Measurements from ENCODE around the gene PTTG1. TPM values are rescaled to one million over a fixed set of nuclear protein-coding genes. Genes with fewer than 3 reads are reported as not detected.

PTTG1 gene
- total and polyA plus RNA-seq, 2 experiments from 2014 or later = 394 to 620 TPM

- TF ChIP-seq EZH2phosphoT487 (IDR thresholded peaks at IDR 0.05; ENCODE audit: unreplicated experiment) = no peak
- TF ChIP-seq NANOG (IDR thresholded peaks at IDR 0.05; ENCODE audit: borderline replicate concordance) = no peak
These were observed 23.5 kb downstream of the PTTG1 start (continued) for GRCh38 chr5:160445132-160445531.

GRCh38 chr5:160445751-160446150, 24.1 kb downstream of the PTTG1 start:
- no peaks in the 10 kb centered on the region for H3K79me2 ChIP-seq (replicated peaks; ENCODE audit: insufficient read depth)
- H3K4me3 ChIP-seq = no peak overlapping the region
- no peaks in the 10 kb centered on the region for H3K36me3 ChIP-seq (ENCODE audit: insufficient read depth)
- 0 out of 2 replicates have a peak overlapping the region, but pooled peaks have one; percentile 47 for H2AFZ ChIP-seq
- H3K27me3 ChIP-seq (ENCODE audit: insufficient read depth) = no peaks in the 10 kb centered on the region
- ATAC-seq = no peak
- Mint-ChIP-seq H3K9me3 (no peaks in the 10 kb centered on the region; the same call in 1 of the 3 replicates), H3K4me1 (peaks cover 10% of the 10 kb centered on the region), H3K36me3 (ENCODE audit: low read depth) (no peaks in the 10 kb centered on the region), H3K4me3 (no peak overlapping the region), H3K27me3 (ENCODE audit: insufficient read depth, low read depth, poor library complexity) (no peaks in the 10 kb centered on the region), H3K27ac (no peak overlapping the region)
- TF ChIP-seq JUNB (IDR thresholded peaks at IDR 0.05; ENCODE audit: unreplicated experiment) = no peak
- no peaks in the 10 kb centered on the region for H3F3A ChIP-seq (replicated peaks; ENCODE audit: low read depth)
- peaks cover 4% of the 10 kb centered on the region; the same call in 1 of the 2 replicates for H3K4me1 ChIP-seq (ENCODE audit: insufficient read depth)
- H3K9me2 ChIP-seq (ENCODE audit: insufficient read depth) = no peaks in the 10 kb centered on the region; the same call in none of the 2 replicates
- no peak overlapping the region for H3K27ac ChIP-seq (ENCODE audit: low read depth)
- H3K4me2 ChIP-seq = no peak overlapping the region
- no peak for DNase-seq (ENCODE audit: low spot score)
- no peaks in the 10 kb centered on the region for H4K20me1 ChIP-seq (replicated peaks; ENCODE audit: insufficient read depth)

GRCh38 chr5:160448886-160449285, 27.2 kb downstream of the PTTG1 start:
- Histone ChIP-seq H3K27me3 (ENCODE audit: insufficient read depth) (no peaks in the 10 kb centered on the region), H3K4me1 (ENCODE audit: insufficient read depth) (peaks cover 2% of the 10 kb centered on the region; the same call in 1 of the 2 replicates), H3K9me2 (ENCODE audit: insufficient read depth) (no peaks in the 10 kb centered on the region; the same call in 1 of the 2 replicates), H3K27ac (ENCODE audit: low read depth) (no peak overlapping the region), H3K36me3 (ENCODE audit: insufficient read depth) (no peaks in the 10 kb centered on the region), H2AFZ (no peak overlapping the region), H4K20me1 (replicated peaks; ENCODE audit: insufficient read depth) (no peaks in the 10 kb centered on the region), H3K4me2 (no peak overlapping the region), H3K4me3 (no peak overlapping the region), H3K79me2 (replicated peaks; ENCODE audit: insufficient read depth) (no peaks in the 10 kb centered on the region), H3F3A (replicated peaks; ENCODE audit: low read depth) (no peaks in the 10 kb centered on the region)
- ATAC-seq = no peak
- Mint-ChIP-seq H3K4me1 (peaks cover 2% of the 10 kb centered on the region), H3K27me3 (ENCODE audit: insufficient read depth, low read depth, poor library complexity) (no peaks in the 10 kb centered on the region), H3K9me3 (no peaks in the 10 kb centered on the region; the same call in 1 of the 3 replicates), H3K4me3 (no peak overlapping the region), H3K36me3 (ENCODE audit: low read depth) (no peaks in the 10 kb centered on the region), H3K27ac (no peak overlapping the region)
- no peak for DNase-seq (ENCODE audit: low spot score)
- TF ChIP-seq, protein P1, sequence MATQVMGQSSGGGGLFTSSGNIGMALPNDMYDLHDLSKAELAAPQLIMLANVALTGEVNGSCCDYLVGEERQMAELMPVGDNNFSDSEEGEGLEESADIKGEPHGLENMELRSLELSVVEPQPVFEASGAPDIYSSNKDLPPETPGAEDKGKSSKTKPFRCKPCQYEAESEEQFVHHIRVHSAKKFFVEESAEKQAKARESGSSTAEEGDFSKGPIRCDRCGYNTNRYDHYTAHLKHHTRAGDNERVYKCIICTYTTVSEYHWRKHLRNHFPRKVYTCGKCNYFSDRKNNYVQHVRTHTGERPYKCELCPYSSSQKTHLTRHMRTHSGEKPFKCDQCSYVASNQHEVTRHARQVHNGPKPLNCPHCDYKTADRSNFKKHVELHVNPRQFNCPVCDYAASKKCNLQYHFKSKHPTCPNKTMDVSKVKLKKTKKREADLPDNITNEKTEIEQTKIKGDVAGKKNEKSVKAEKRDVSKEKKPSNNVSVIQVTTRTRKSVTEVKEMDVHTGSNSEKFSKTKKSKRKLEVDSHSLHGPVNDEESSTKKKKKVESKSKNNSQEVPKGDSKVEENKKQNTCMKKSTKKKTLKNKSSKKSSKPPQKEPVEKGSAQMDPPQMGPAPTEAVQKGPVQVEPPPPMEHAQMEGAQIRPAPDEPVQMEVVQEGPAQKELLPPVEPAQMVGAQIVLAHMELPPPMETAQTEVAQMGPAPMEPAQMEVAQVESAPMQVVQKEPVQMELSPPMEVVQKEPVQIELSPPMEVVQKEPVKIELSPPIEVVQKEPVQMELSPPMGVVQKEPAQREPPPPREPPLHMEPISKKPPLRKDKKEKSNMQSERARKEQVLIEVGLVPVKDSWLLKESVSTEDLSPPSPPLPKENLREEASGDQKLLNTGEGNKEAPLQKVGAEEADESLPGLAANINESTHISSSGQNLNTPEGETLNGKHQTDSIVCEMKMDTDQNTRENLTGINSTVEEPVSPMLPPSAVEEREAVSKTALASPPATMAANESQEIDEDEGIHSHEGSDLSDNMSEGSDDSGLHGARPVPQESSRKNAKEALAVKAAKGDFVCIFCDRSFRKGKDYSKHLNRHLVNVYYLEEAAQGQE (IDR thresholded peaks at IDR 0.05; ENCODE audit: unreplicated experiment) = no peak
- TF ChIP-seq EZH2 (IDR thresholded peaks at IDR 0.05; ENCODE audit: low read depth, unreplicated experiment) = no peak
- TF ChIP-seq STAT1 (IDR thresholded peaks at IDR 0.05; ENCODE audit: unreplicated experiment) = no peak
- no peak for TF ChIP-seq CREB1 (CRISPR knock-in tag; IDR thresholded peaks at IDR 0.05; ENCODE audit: low read depth)
- TF ChIP-seq CTCF (conservative IDR thresholded peaks at IDR 0.05; ENCODE audit: low read depth in 2 of 2) = no peak
- TF ChIP-seq EZH2phosphoT487 (IDR thresholded peaks at IDR 0.05; ENCODE audit: unreplicated experiment) = no peak
- TF ChIP-seq NANOG (IDR thresholded peaks at IDR 0.05; ENCODE audit: borderline replicate concordance) = no peak
